Peyer's patch (tissue), 4 donors: Measurements from ENCODE around the gene KLHL33.

Experiments
- POLR2A ChIP-seq, 2 donors: fragments of 450-650 bp; IDR thresholded peaks; one replicate each; pipeline ENCODE4 v1.5.1; 2017; ENCODE audit warnings: antibody characterized with exemption in 2 of 2, mild to moderate bottlenecking in 2 of 2, moderate library complexity in 2 of 2
- TF ChIP-seq, protein P1 (sequence below), 6 experiments: fragments of 450-650 bp in 4 of 6; fragments of 200-600 bp in 2 of 6; sonication (generic) in 1 of 6; IDR thresholded peaks; one replicate each; pipeline ENCODE4 v1.5.1; 2017 to 2019; ENCODE audit warnings: antibody characterized with exemption in 6 of 6, mild to moderate bottlenecking in 3 of 6, moderate library complexity in 1 of 6

- TF ChIP-seq, protein P1, sequence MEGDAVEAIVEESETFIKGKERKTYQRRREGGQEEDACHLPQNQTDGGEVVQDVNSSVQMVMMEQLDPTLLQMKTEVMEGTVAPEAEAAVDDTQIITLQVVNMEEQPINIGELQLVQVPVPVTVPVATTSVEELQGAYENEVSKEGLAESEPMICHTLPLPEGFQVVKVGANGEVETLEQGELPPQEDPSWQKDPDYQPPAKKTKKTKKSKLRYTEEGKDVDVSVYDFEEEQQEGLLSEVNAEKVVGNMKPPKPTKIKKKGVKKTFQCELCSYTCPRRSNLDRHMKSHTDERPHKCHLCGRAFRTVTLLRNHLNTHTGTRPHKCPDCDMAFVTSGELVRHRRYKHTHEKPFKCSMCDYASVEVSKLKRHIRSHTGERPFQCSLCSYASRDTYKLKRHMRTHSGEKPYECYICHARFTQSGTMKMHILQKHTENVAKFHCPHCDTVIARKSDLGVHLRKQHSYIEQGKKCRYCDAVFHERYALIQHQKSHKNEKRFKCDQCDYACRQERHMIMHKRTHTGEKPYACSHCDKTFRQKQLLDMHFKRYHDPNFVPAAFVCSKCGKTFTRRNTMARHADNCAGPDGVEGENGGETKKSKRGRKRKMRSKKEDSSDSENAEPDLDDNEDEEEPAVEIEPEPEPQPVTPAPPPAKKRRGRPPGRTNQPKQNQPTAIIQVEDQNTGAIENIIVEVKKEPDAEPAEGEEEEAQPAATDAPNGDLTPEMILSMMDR (IDR thresholded peaks at IDR 0.05) = no peak
- TF ChIP-seq POLR2A (IDR thresholded peaks at IDR 0.05) = no peak
These were observed 54.6 kb downstream of the KLHL33 start for GRCh38 chr14:20381341-20381740.
